Measurements from ENCODE around the gene ADAM12.

DNA sequence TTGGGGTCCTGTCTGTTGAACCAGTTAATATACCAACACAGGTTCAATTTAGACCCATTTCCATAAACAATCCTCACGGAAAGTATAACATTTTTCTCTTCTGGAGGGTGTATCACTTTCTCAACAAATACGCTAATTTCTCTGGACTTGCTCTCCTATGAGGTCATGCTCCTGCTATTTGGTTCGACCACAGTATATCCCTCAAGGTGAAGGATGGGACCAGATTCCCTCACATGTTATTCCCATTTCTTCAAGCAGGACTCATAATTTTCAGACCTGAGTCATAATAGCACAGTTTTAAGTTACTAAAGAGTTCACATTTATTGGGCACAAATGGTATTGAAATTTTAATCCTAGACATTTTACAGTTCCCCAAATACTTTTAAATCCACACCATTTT is 57.2 kb downstream of the ADAM12 start:
- TF ChIP-seq, protein P1, sequence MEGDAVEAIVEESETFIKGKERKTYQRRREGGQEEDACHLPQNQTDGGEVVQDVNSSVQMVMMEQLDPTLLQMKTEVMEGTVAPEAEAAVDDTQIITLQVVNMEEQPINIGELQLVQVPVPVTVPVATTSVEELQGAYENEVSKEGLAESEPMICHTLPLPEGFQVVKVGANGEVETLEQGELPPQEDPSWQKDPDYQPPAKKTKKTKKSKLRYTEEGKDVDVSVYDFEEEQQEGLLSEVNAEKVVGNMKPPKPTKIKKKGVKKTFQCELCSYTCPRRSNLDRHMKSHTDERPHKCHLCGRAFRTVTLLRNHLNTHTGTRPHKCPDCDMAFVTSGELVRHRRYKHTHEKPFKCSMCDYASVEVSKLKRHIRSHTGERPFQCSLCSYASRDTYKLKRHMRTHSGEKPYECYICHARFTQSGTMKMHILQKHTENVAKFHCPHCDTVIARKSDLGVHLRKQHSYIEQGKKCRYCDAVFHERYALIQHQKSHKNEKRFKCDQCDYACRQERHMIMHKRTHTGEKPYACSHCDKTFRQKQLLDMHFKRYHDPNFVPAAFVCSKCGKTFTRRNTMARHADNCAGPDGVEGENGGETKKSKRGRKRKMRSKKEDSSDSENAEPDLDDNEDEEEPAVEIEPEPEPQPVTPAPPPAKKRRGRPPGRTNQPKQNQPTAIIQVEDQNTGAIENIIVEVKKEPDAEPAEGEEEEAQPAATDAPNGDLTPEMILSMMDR (IDR thresholded peaks at IDR 0.05) = no peak
- no peak for TF ChIP-seq EZH2 (IDR thresholded peaks at IDR 0.05)
